K562 (cell line): ENCODE measurements around the gene TRAK1. TPM values are rescaled to one million over a fixed set of nuclear protein-coding genes. Genes with fewer than 3 reads are reported as not detected.

Source experiments
- ATAC-seq: fragments of 200-7000 bp; cut with Tn5 transposase; 3 replicates; pipeline ENCODE4 v1.9.1; 2020; ENCODE audit warnings: moderate library complexity
- BruUV-seq: library from RNA; stranded (reverse); fragments of 400-500 nt; replicated peaks from 2 replicates; lab custom pipeline; 2021; lab: Mats Ljungman, UMichigan
- CTCF ChIA-PET: fragments of 300-600 bp; formaldehyde crosslinking; extraction: SDS; loops from one replicate; lab custom pipeline; 2021; ENCODE audit warnings: low intra/inter-chr PET ratio; lab: Yijun Ruan, JAX
- POLR2A ChIA-PET: fragments of 300-600, 350-650 bp; sonication (Branson Sonifier 250); formaldehyde crosslinking; extraction: SDS; loops from one replicate; lab custom pipeline; 2021; ENCODE audit warnings: antibody characterized with exemption, inconsistent platforms; lab: Yijun Ruan, JAX
- DNase-seq, 4 experiments: peaks; one replicate each; pipeline versions ENCODE4 v3.0.0 to v3.0.0-alpha.2; 2011 to 2018; ENCODE audit warnings: low spot score in 3 of 4, mixed read lengths in 3 of 4; ENCODE audit errors: extremely low read depth in 1 of 4
- FAIRE-seq: peaks from 2 replicates; lab custom pipeline; 2011; peaks lifted over from hg19 to GRCh38; lab: Jason Lieb, UNC
- H2AFZ ChIP-seq: 2 replicates; pipeline ENCODE4 v1.6.0; 2011; ENCODE audit warnings: low read depth, low read length, control low read depth, inconsistent platforms
- H3K27ac ChIP-seq: fragments of 200-600 bp; 3 replicates; pipeline ENCODE4 v1.8.0; 2011; ENCODE audit warnings: low read depth, mild to moderate bottlenecking, control low read depth, inconsistent platforms, low read length, moderate library complexity, mixed read lengths; ENCODE audit errors: extremely low read depth
- H3K27me3 ChIP-seq, 2 experiments: fragments of 300-600 bp in 1 of 2; 2 replicates in 1 of 2; 3 replicates in 1 of 2; pipeline versions ENCODE4 v1.6.0 to v1.8.0; 2011; ENCODE audit warnings: inconsistent platforms in 2 of 2, low read length in 2 of 2, mild to moderate bottlenecking in 1 of 2, mixed read lengths in 1 of 2, moderate library complexity in 1 of 2; ENCODE audit not compliant: control insufficient read depth in 2 of 2, insufficient read depth in 2 of 2
- H3K36me3 ChIP-seq: fragments of 300-600 bp; 3 replicates; pipeline ENCODE4 v1.8.0; 2011; ENCODE audit warnings: mild to moderate bottlenecking, low read length, inconsistent platforms; ENCODE audit not compliant: control insufficient read depth, insufficient read depth
- H3K4me1 ChIP-seq, 2 experiments: fragments of 200-600 bp in 1 of 2; replicated peaks in 1 of 2; 2 replicates in 1 of 2; 3 replicates in 1 of 2; pipeline versions ENCODE4 v1.5.1 to v1.8.0; 2011; ENCODE audit warnings: inconsistent platforms in 2 of 2, low read length in 2 of 2, mild to moderate bottlenecking in 1 of 2, mixed read lengths in 1 of 2, moderate library complexity in 1 of 2; ENCODE audit not compliant: control insufficient read depth in 2 of 2, insufficient read depth in 2 of 2
- H3K4me2 ChIP-seq: 2 replicates; pipeline ENCODE4 v1.6.1; 2011; ENCODE audit warnings: low read length, control low read depth, inconsistent platforms, mixed read lengths; ENCODE audit not compliant: insufficient read depth
- H3K4me3 ChIP-seq: fragments of 200-600 bp; sonication (generic), shearing (Covaris generic); 2 replicates; pipeline ENCODE4 v1.5.1; 2016; ENCODE audit warnings: control low read depth, inconsistent platforms
- H3K79me2 ChIP-seq: fragments of 200-600 bp; 3 replicates; pipeline ENCODE4 v1.8.0; 2011; ENCODE audit warnings: low read length, inconsistent platforms; ENCODE audit not compliant: control insufficient read depth, insufficient read depth
- H3K9ac ChIP-seq, 2 experiments: 2 replicates each; pipeline versions ENCODE4 v1.6.0 to v1.6.1; 2011; ENCODE audit warnings: low read depth in 2 of 2, low read length in 2 of 2, control low read depth in 1 of 2, inconsistent platforms in 1 of 2, mild to moderate bottlenecking in 1 of 2, mixed read lengths in 1 of 2; ENCODE audit not compliant: insufficient read depth in 1 of 2
- H3K9me1 ChIP-seq: one replicate; pipeline ENCODE4 v1.6.0; 2011; ENCODE audit warnings: inconsistent platforms, mild to moderate bottlenecking, low read length, moderate library complexity; ENCODE audit not compliant: control insufficient read depth, insufficient read depth
- H3K9me3 ChIP-seq: replicated peaks from 2 replicates; pipeline ENCODE4 v1.5.1; 2011; ENCODE audit warnings: low read depth, low read length, inconsistent platforms; ENCODE audit not compliant: control insufficient read depth, insufficient read depth
- H4K20me1 ChIP-seq: replicated peaks from 2 replicates; pipeline ENCODE4 v1.6.1; 2011; ENCODE audit warnings: low read length, inconsistent platforms, mixed read lengths; ENCODE audit not compliant: control insufficient read depth, insufficient read depth
- ATF7 ChIP-seq: fragments of 450-650 bp; IDR thresholded peaks from 2 replicates; pipeline ENCODE4 v1.7.1; 2014; ENCODE audit warnings: mild to moderate bottlenecking, moderate library complexity
- GABPA ChIP-seq: fragments of 200-800 bp; sonication (Bioruptor generic); conservative IDR thresholded peaks from 2 replicates; pipeline ENCODE4 v1.6.1; 2016; ENCODE audit warnings: low read depth, missing genetic modification characterization, missing compliant biosample characterization
- OTX1 ChIP-seq: fragments of 450-650 bp; formaldehyde crosslinking; IDR thresholded peaks from 2 replicates; pipeline ENCODE4 v1.4.0; 2022; ENCODE audit warnings: mild to moderate bottlenecking
- PHF20 ChIP-seq: fragments of 450-650 bp; IDR thresholded peaks from 2 replicates; pipeline ENCODE4 v1.6.1; 2018; ENCODE audit not compliant: partially characterized antibody
- SMARCE1 ChIP-seq: fragments of 450-650 bp; IDR thresholded peaks from 2 replicates; pipeline ENCODE4 v1.7.1; 2016; ENCODE audit warnings: mild to moderate bottlenecking
- TRIM25 ChIP-seq: fragments of 450-650 bp; IDR thresholded peaks from 2 replicates; pipeline ENCODE4 v1.7.0; 2016; ENCODE audit warnings: borderline replicate concordance
- WGBS: fragments of 100-300 bp; shearing (Covaris generic); methylation state at CpG from one replicate; pipeline ENCODE4 v1.1.6; 2016; ENCODE audit warnings: low coverage, mixed read lengths; ENCODE audit not compliant: insufficient coverage; ENCODE audit errors: missing lambda C conversion rate; 5-methylcytosine and 5-hydroxymethylcytosine counted together
- in situ Hi-C: fragments of 300-500 bp; cut with MboI; formaldehyde crosslinking; loops from 4 replicates; pipeline ENCODE4 v1.15.0; 2018; ENCODE audit warnings: inconsistent platforms, mixed read lengths
- intact Hi-C: fragments of 100-400 bp; cut with micrococcal nuclease; formaldehyde crosslinking; loops from 2 replicates; pipeline ENCODE4 v1.14.2; 2022
- polyA plus RNA-seq, 8 experiments: library from polyadenylated mRNA; depleted of rRNA in 4 of 8; stranded (reverse) in 5 of 8; unstranded in 3 of 8; fragments of >200 nt; fragmentation: Nextera tagmentation in 2 of 8; fragmentation: Illumina TruSeq in 1 of 8; extraction: Ambion mirVana in 2 of 8; extraction: Trizol in 1 of 8; gene quantifications; 2 replicates each; pipeline versions ENCODE4 v1.2.1 to v1.2.3, GENCODE V29; 2011 to 2014; ENCODE audit warnings: inconsistent platforms in 1 of 8, missing spikeins in 1 of 8
- total RNA-seq, 7 experiments: library from RNA; depleted of rRNA in 6 of 7; stranded (reverse); fragments of >200 nt in 6 of 7; fragmentation: Illumina TruSeq in 2 of 7; extraction: Trizol in 2 of 7; gene quantifications; 2 replicates each; pipeline versions ENCODE4 v1.2.1 to v1.2.3, GENCODE V29; 2011 to 2021; ENCODE audit warnings: low replicate concordance in 1 of 7

The TRAK1 gene
- total and polyA plus RNA-seq, 9 of the 15 experiments (the other 6 are each of a cell fraction or from before 2014, with no cell fraction given) = 5.3 to 28.5 (median 17.5) TPM

- in situ Hi-C loops = no loop called here
- no peak overlapping the region for H3K4me3 ChIP-seq
- ChIA-PET POLR2A (interaction anchor here (0.7 to 1.5 kb wide), 3 partner anchors 10 to 631 kb away, joined by 3 to 4 read pairs (median 3); no protein-coding TSS in a partner anchor), CTCF (no interaction called here)
- no peak overlapping the region for H3K9ac ChIP-seq
- no peaks in the 10 kb centered on the region; a peak in 1 of 5 replicates for H3K4me1 ChIP-seq
- WGBS = 89% methylated on average over 2 of the region's 2 CpGs
- no peak for ATAC-seq
- intact Hi-C loops = no loop called here
- peaks cover 24% of the 10 kb centered on the region for H3K36me3 ChIP-seq
- no peak for FAIRE-seq
- H2AFZ ChIP-seq = no peak overlapping the region
- H3K27me3 ChIP-seq = no peaks in the 10 kb centered on the region
- TF ChIP-seq OTX1 = no peak
- no peak for TF ChIP-seq SMARCE1
- no peak for TF ChIP-seq ATF7
- no peak for TF ChIP-seq TRIM25
- H3K4me2 ChIP-seq = no peak overlapping the region
- H4K20me1 ChIP-seq = no peaks in the 10 kb centered on the region
- no peak for DNase-seq
- H3K9me1 ChIP-seq = no peaks in the 10 kb centered on the region
- BruUV-seq = no TSS peak
- no peaks in the 10 kb centered on the region for H3K9me3 ChIP-seq
- no peaks in the 10 kb centered on the region for H3K79me2 ChIP-seq
- no peak overlapping the region for H3K27ac ChIP-seq
Observed at GRCh38 chr3:42210726-42211125, 119.6 kb downstream of the TRAK1 start.

GRCh38 chr3:42213417-42213816 lies 122.3 kb downstream of the TRAK1 start:
- H3K4me3 ChIP-seq = no peak overlapping the region
- FAIRE-seq (no peak), ATAC-seq (no peak), DNase-seq (no peak)
- 0 out of 4 replicates have a peak overlapping the region, but pooled peaks of 1 of the 2 experiments have one; percentile 14 for H3K9ac ChIP-seq
- H4K20me1 ChIP-seq = no peaks in the 10 kb centered on the region
- POLR2A ChIA-PET = interaction anchor here (0.6 to 1.0 kb wide), 2 partner anchors 16 to 437 kb away, joined by 3 to 4 read pairs; no protein-coding TSS in a partner anchor
- H3K9me1 ChIP-seq = no peaks in the 10 kb centered on the region
- no peaks in the 10 kb centered on the region for H3K79me2 ChIP-seq
- no TSS peak for BruUV-seq
- H3K27me3 ChIP-seq = no peaks in the 10 kb centered on the region
- H3K36me3 ChIP-seq = peaks cover 24% of the 10 kb centered on the region
- no peaks in the 10 kb centered on the region; a peak in 1 of 5 replicates for H3K4me1 ChIP-seq
- intact Hi-C loops = no loop called here
- no peaks in the 10 kb centered on the region for H3K9me3 ChIP-seq
- H3K4me2 ChIP-seq = no peak overlapping the region
- no peak overlapping the region for H2AFZ ChIP-seq
- CTCF ChIA-PET = no interaction called here
- WGBS = 87% methylated on average over 6 of the region's 6 CpGs
- in situ Hi-C loops = no loop called here
- no peak overlapping the region for H3K27ac ChIP-seq
- TF ChIP-seq GABPA (no peak), PHF20 (no peak)
